Measurements from ENCODE around the gene LMOD1.

The LMOD1 gene

DNA sequence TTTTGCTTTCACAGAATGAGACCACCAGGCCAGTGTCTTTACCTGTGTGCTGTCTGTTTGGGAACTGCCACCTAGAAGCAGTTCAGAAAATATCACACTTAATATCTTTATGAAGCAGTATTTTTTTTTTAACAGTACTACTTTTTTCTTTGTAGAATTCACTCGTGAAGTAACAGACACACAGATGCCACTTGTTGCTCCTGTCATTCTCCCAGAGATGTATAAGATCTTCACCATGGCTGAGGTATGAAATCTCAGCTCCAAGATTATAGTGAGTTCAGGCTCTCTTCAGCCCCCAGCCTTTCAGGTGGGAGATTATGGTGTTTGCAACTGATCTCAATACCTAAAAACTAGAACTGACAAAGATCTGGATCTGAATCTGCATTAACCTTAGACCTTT is 94.4 kb downstream of the LMOD1 start:
- DNase-seq, result no peak

DNA sequence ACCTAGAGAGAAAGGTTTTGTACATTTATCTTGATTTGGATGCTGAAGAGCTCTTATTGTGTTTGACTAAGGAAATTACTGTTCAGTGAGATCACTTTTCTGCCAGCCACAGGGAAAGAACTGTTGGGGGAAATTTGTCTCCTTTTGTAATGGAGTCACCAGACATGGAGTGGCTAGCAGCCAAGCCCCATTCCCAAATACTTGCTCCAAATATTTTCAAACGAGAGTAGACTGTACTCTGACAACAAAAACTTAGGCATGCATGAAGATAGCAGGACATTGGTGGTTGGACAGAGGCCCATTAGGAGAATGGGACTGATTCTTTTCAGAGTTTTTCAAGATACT is 96.3 kb downstream of the LMOD1 start:
- no peak for DNase-seq

DNA sequence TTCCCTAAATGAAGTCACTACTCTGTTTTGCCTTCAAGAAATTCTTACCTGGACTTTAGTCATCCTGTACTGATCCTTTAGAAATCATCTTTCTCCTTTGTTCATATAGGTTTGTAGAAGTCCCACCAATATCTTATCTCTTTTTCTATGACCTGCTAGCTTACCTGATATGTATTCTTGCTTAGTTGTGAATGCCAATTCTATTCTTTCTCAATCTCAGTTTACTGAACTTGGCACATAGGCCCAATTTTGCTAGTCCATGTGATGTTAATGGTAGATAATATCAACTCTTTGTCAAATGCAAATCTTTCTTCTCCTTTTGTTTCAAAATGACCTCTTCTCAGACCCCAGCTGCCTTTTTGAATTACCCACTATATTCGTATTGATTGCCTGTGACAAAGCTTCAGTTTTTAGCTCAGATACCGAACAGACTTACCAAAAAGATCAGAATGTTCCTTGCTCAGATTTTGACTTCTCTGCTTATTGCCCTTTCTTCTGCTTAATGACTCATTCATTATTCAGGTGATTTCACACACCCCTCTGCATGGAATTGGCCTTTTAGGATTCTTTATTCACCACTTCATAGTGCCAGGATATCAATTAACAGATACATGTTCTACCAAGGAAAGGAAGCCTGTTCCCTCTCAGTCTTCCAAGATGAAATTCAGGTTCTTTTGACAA is 96.8 kb downstream of the LMOD1 start:
- no peak for DNase-seq

DNA sequence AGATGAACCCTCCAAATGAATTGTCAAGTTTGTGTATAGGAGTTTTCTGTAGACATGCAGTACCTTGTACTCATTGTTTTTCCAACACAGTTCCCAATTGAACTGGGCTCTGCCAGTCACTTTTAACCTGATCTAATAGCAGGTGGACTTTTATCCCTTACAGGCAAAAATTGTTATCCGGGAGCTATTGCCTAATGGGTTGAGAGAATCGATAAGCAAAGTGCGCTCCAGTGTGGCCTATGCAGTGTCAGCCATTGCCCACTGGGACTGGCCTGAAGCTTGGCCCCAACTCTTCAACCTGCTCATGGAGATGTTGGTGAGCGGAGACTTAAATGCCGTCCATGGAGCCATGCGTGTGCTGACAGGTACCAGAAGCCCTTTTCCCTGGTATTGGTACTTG is 98.1 kb downstream of the LMOD1 start:
- DNase-seq, result no peak

DNA sequence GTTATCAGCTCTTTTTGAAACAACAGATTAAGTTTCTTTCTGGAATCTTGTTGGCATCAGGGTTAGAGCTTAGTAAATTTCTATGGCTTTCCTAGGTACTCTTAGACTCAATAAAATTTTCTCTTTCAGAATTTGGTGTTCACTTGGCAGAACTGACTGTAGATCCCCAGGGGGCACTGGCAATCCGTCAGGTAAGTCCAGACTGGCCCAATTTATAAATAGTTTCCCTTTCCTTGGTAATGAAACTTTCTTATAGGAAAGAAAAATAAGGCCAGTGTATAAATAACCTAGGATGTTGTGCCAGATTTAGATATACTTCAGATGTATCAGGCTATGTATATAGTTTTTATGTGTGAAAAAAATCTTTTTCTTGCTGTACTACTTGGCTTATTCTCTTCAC is 99.2 kb downstream of the LMOD1 start:
- DNase-seq, result no peak

Measured in CD4-positive, alpha-beta T cell treated with Interleukin-15 for 1 hour (primary cell).